H1 (cell line): ENCODE data around the gene AMMECR1L. TPM values are rescaled to one million over a fixed set of nuclear protein-coding genes. Genes with fewer than 3 reads are reported as not detected.

Experiments used
- CTCF ChIA-PET: fragments of 300-600 bp; sonication (Branson Sonifier 250); formaldehyde crosslinking; loops from one replicate; lab custom pipeline; 2021; ENCODE audit not compliant: partially characterized antibody; lab: Charles Lee
- POLR2A ChIA-PET: fragments of 300-600 bp; sonication (Branson Sonifier 250); formaldehyde crosslinking; loops from one replicate; lab custom pipeline; 2021; ENCODE audit warnings: inconsistent platforms; ENCODE audit not compliant: partially characterized antibody; lab: Charles Lee
- DNase-seq, 2 experiments: peaks; one replicate each; pipeline versions ENCODE4 v3.0.0 to v3.0.0-alpha.2; 2010 to 2022; ENCODE audit warnings: low spot score in 2 of 2, low read depth in 1 of 2, mixed read lengths in 1 of 2
- FAIRE-seq: peaks from 2 replicates; lab custom pipeline; 2011; peaks lifted over from hg19 to GRCh38; lab: Jason Lieb, UNC
- H2AFZ ChIP-seq: 2 replicates; pipeline ENCODE4 v1.8.1; 2012; ENCODE audit warnings: low read length, inconsistent platforms
- H2AK5ac ChIP-seq: 2 replicates; pipeline ENCODE4 v1.6.1; 2013; ENCODE audit warnings: low read depth, low read length
- H2BK120ac ChIP-seq: replicated peaks from 2 replicates; pipeline ENCODE3; 2013; ENCODE audit warnings: low read depth, low read length, inconsistent platforms
- H2BK12ac ChIP-seq: 2 replicates; pipeline ENCODE4 v1.6.1; 2013; ENCODE audit warnings: low read depth, low read length
- H2BK15ac ChIP-seq: 2 replicates; pipeline ENCODE4 v1.6.1; 2013; ENCODE audit warnings: low read length
- H2BK20ac ChIP-seq: 2 replicates; pipeline ENCODE4 v1.6.1; 2013; ENCODE audit warnings: low read length
- H2BK5ac ChIP-seq: 2 replicates; pipeline ENCODE4 v1.6.1; 2013; ENCODE audit warnings: low read depth, low read length
- H3K14ac ChIP-seq: 2 replicates; pipeline ENCODE4 v1.6.1; 2013; ENCODE audit warnings: inconsistent platforms; ENCODE audit not compliant: insufficient read length
- H3K18ac ChIP-seq: 2 replicates; pipeline ENCODE4 v1.6.1; 2013; ENCODE audit warnings: low read length; ENCODE audit errors: extremely low read depth
- H3K23ac ChIP-seq: 2 replicates; pipeline ENCODE4 v1.6.1; 2013; ENCODE audit warnings: inconsistent platforms; ENCODE audit not compliant: insufficient read length
- H3K23me2 ChIP-seq: 2 replicates; pipeline ENCODE4 v1.6.1; 2013; ENCODE audit warnings: low read depth, low read length
- H3K27ac ChIP-seq: 2 replicates; pipeline ENCODE4 v1.6.1; 2011; ENCODE audit warnings: low read depth, low read length, inconsistent platforms
- H3K27me3 ChIP-seq, 4 experiments: replicated peaks in 1 of 4; 1 replicate in 1 of 4; 2 replicates in 3 of 4; pipeline versions ENCODE4 v1.6.1 to v1.8.1; 2011 to 2013; ENCODE audit warnings: low read length in 3 of 4, mild to moderate bottlenecking in 3 of 4, inconsistent platforms in 2 of 4, mixed read lengths in 2 of 4, moderate library complexity in 1 of 4; ENCODE audit not compliant: control insufficient read depth in 3 of 4, insufficient read depth in 3 of 4; ENCODE audit errors: extremely low read depth in 1 of 4
- H3K36me3 ChIP-seq, 4 experiments: 2 replicates each; pipeline versions ENCODE4 v1.6.1 to v1.8.1; 2011 to 2013; ENCODE audit warnings: mild to moderate bottlenecking in 4 of 4, low read length in 3 of 4, moderate library complexity in 2 of 4, control low read depth in 1 of 4, inconsistent platforms in 1 of 4; ENCODE audit not compliant: insufficient read depth in 4 of 4, control insufficient read depth in 2 of 4
- H3K4ac ChIP-seq: replicated peaks from 2 replicates; pipeline ENCODE3; 2013; ENCODE audit warnings: low read length, low read depth, mixed read lengths, inconsistent platforms; ENCODE audit not compliant: insufficient read length
- H3K4me1 ChIP-seq, 4 experiments: replicated peaks in 1 of 4; 1 replicate in 1 of 4; 2 replicates in 3 of 4; pipeline versions ENCODE4 v1.6.1 to v1.8.1; 2011 to 2013; ENCODE audit warnings: low read length in 3 of 4, inconsistent platforms in 2 of 4, mixed read lengths in 1 of 4; ENCODE audit not compliant: insufficient read depth in 4 of 4, control insufficient read depth in 3 of 4
- H3K4me2 ChIP-seq, 2 experiments: 2 replicates each; pipeline versions ENCODE4 v1.6.1 to v1.8.1; 2011 to 2013; ENCODE audit warnings: low read depth in 2 of 2, low read length in 2 of 2, control low read depth in 1 of 2, inconsistent platforms in 1 of 2, mild to moderate bottlenecking in 1 of 2; ENCODE audit not compliant: insufficient read depth in 1 of 2
- H3K4me3 ChIP-seq, 4 experiments: fragments of 200-600, 300-600 bp in 1 of 4; sonication (generic), shearing (Covaris generic), sonication (Bioruptor Twin) in 1 of 4; 2 replicates each; pipeline versions ENCODE4 v1.5.1 to v1.8.1; 2011 to 2016; ENCODE audit warnings: low read length in 4 of 4, low read depth in 3 of 4, control low read depth in 2 of 4, inconsistent platforms in 2 of 4, mild to moderate bottlenecking in 2 of 4, mixed read lengths in 1 of 4, moderate library complexity in 1 of 4; ENCODE audit not compliant: insufficient read depth in 2 of 4; ENCODE audit errors: extremely low read depth in 1 of 4
- H3K56ac ChIP-seq: replicated peaks from 2 replicates; pipeline ENCODE3; 2013; ENCODE audit warnings: low read depth, mild to moderate bottlenecking, mixed read lengths, low read length, inconsistent platforms; ENCODE audit not compliant: insufficient read length
- H3K79me1 ChIP-seq: 2 replicates; pipeline ENCODE4 v1.6.1; 2013; ENCODE audit warnings: low read depth, low read length, control low read depth
- H3K79me2 ChIP-seq, 2 experiments: 2 replicates each; pipeline versions ENCODE4 v1.6.1 to v1.8.1; 2012 to 2013; ENCODE audit warnings: low read length in 2 of 2, mild to moderate bottlenecking in 2 of 2, inconsistent platforms in 1 of 2; ENCODE audit not compliant: insufficient read depth in 2 of 2, control insufficient read depth in 1 of 2
- H3K9ac ChIP-seq, 4 experiments: replicated peaks in 1 of 4; 1 replicate in 1 of 4; 2 replicates in 3 of 4; pipeline versions ENCODE4 v1.6.1 to v1.8.1; 2011 to 2013; ENCODE audit warnings: low read depth in 3 of 4, low read length in 3 of 4, control low read depth in 2 of 4, mild to moderate bottlenecking in 2 of 4, moderate library complexity in 2 of 4, inconsistent platforms in 1 of 4; ENCODE audit errors: extremely low read depth in 1 of 4
- H3K9me3 ChIP-seq, 2 experiments: 2 replicates each; pipeline versions ENCODE4 v1.6.1 to v1.8.1; 2012 to 2013; ENCODE audit warnings: mild to moderate bottlenecking in 2 of 2, moderate library complexity in 2 of 2, control low read depth in 1 of 2, inconsistent platforms in 1 of 2, low read depth in 1 of 2, low read length in 1 of 2, mixed read lengths in 1 of 2; ENCODE audit not compliant: insufficient read depth in 2 of 2
- H4K20me1 ChIP-seq, 2 experiments: replicated peaks in 1 of 2; 2 replicates each; pipeline versions ENCODE3 to v1.8.1; 2011 to 2013; ENCODE audit warnings: inconsistent platforms in 2 of 2, low read length in 2 of 2, mild to moderate bottlenecking in 1 of 2; ENCODE audit not compliant: insufficient read depth in 2 of 2, control insufficient read depth in 1 of 2
- H4K5ac ChIP-seq: 2 replicates; pipeline ENCODE4 v1.6.1; 2013; ENCODE audit warnings: low read length, low read depth, mixed read lengths, inconsistent platforms; ENCODE audit not compliant: insufficient read length
- H4K8ac ChIP-seq: 2 replicates; pipeline ENCODE4 v1.8.0; 2013; ENCODE audit warnings: mild to moderate bottlenecking, moderate library complexity, low read length, inconsistent platforms; ENCODE audit not compliant: insufficient read depth; ENCODE audit errors: extremely low read depth
- H4K91ac ChIP-seq: replicated peaks from 2 replicates; pipeline ENCODE3; 2013; ENCODE audit warnings: low read length, mixed read lengths, inconsistent platforms; ENCODE audit not compliant: insufficient read length
- CTCF ChIP-seq, 3 experiments: IDR thresholded peaks; 1 replicate in 2 of 3; 2 replicates in 1 of 3; pipeline versions ENCODE4 v1.5.1 to v1.6.1; 2011; ENCODE audit warnings: low read length in 3 of 3, mild to moderate bottlenecking in 3 of 3, inconsistent platforms in 2 of 3, low read depth in 1 of 3, moderate library complexity in 1 of 3; ENCODE audit not compliant: insufficient read depth in 1 of 3; ENCODE audit errors: control extremely low read depth in 1 of 3
- E2F6 ChIP-seq: IDR thresholded peaks from 2 replicates; pipeline ENCODE4 v1.6.1; 2012; ENCODE audit warnings: inconsistent platforms
- EP300 ChIP-seq, 2 experiments: IDR thresholded peaks; 1 replicate in 1 of 2; 2 replicates in 1 of 2; pipeline ENCODE4 v1.6.1; 2011 to 2012; ENCODE audit warnings: low read depth in 2 of 2, low read length in 2 of 2, mild to moderate bottlenecking in 2 of 2, borderline replicate concordance in 1 of 2, inconsistent platforms in 1 of 2, moderate library complexity in 1 of 2
- HDAC2 ChIP-seq, 2 experiments: fragments of 300-600 bp in 1 of 2; sonication (generic) in 1 of 2; IDR thresholded peaks; 2 replicates each; pipeline ENCODE4 v1.6.1; 2011 to 2012; ENCODE audit warnings: low read depth in 2 of 2, low read length in 2 of 2, mild to moderate bottlenecking in 2 of 2, moderate library complexity in 2 of 2, borderline replicate concordance in 1 of 2, inconsistent platforms in 1 of 2
- JUND ChIP-seq: IDR thresholded peaks from 2 replicates; pipeline ENCODE4 v1.6.1; 2011; ENCODE audit warnings: mild to moderate bottlenecking, improper control_type of control experiment, low read length
- KDM1A ChIP-seq: fragments of 200-600, 300-600 bp; sonication (generic); IDR thresholded peaks from 2 replicates; pipeline ENCODE4 v1.7.1; 2016; ENCODE audit warnings: mild to moderate bottlenecking, low read length, borderline replicate concordance
- PHF8 ChIP-seq: fragments of 200-600 bp; sonication (generic); conservative IDR thresholded peaks from 2 replicates; pipeline ENCODE4 v1.7.1; 2012; ENCODE audit warnings: low read depth, mild to moderate bottlenecking, inconsistent platforms, low read length, moderate library complexity
- POLR2A ChIP-seq, 2 experiments: IDR thresholded peaks; 1 replicate in 1 of 2; 2 replicates in 1 of 2; pipeline ENCODE4 v1.6.1; 2011; ENCODE audit warnings: low read depth in 2 of 2, low read length in 2 of 2, mild to moderate bottlenecking in 2 of 2; ENCODE audit errors: control extremely low read depth in 1 of 2
- RFX5 ChIP-seq: IDR thresholded peaks from 2 replicates; pipeline ENCODE4 v1.6.1; 2011; ENCODE audit warnings: low read depth, low read length, improper control_type of control experiment, borderline replicate concordance
- SP2 ChIP-seq: IDR thresholded peaks from 2 replicates; pipeline ENCODE4 v1.6.1; 2012; ENCODE audit warnings: mild to moderate bottlenecking, low read length, inconsistent platforms
- SRF ChIP-seq: IDR thresholded peaks from 2 replicates; pipeline ENCODE4 v1.6.1; 2011; ENCODE audit warnings: mild to moderate bottlenecking, low read depth, low read length, moderate library complexity
- WGBS, 2 experiments: shearing (Covaris generic) in 1 of 2; methylation state at CpG; one replicate each; pipeline versions ENCODE4 v1.1.6 to v1.1.7; 2013 to 2015; ENCODE audit warnings: low lambda C conversion rate in 2 of 2, mixed read lengths in 2 of 2, inconsistent platforms in 1 of 2, low coverage in 1 of 2, missing lambda C conversion rate in 1 of 2; ENCODE audit not compliant: insufficient replicate concordance in 2 of 2, insufficient coverage in 1 of 2, insufficient read length in 1 of 2; ENCODE audit errors: extremely low coverage in 1 of 2, missing lambda C conversion rate in 1 of 2; 5-methylcytosine and 5-hydroxymethylcytosine counted together
- polyA plus RNA-seq, 7 experiments: library from polyadenylated mRNA; depleted of rRNA in 3 of 7; stranded (reverse) in 5 of 7; unstranded in 2 of 7; fragments of >200 nt in 5 of 7; fragments of 200-250 nt in 2 of 7; gene quantifications; 1 replicate in 5 of 7; 2 replicates in 1 of 7; 4 replicates in 1 of 7; pipeline versions ENCODE4 v1.2.1 to v1.2.3, GENCODE V29; 2011 to 2013; ENCODE audit warnings: missing spikeins in 2 of 7, mixed read lengths in 2 of 7
- total RNA-seq: library from RNA; stranded (reverse); fragmentation: NEBNext Ultra II Directional; extraction: Animal tissue kit (Norgen Biotek cat#: 25700); gene quantifications from 2 replicates; pipeline ENCODE4 v1.2.1, GENCODE V29; 2021

The AMMECR1L gene
- total and polyA plus RNA-seq, 2 of the 8 experiments (the other 6 are each of a cell fraction or from before 2014, with no cell fraction given), result 10.1 to 18.8 TPM

- Histone ChIP-seq H2BK12ac (no peak overlapping the region), H3K27me3 (no peaks in the 10 kb centered on the region), H3K4me3 (no peak overlapping the region), H3K9ac (no peak overlapping the region), H3K4ac (no peak overlapping the region), H3K79me2 (no peaks in the 10 kb centered on the region), H3K56ac (no peak overlapping the region), H3K4me1 (no peaks in the 10 kb centered on the region), H2BK15ac (no peak overlapping the region), H4K8ac (no peak overlapping the region), H2BK120ac (no peak overlapping the region), H4K5ac (no peak overlapping the region), H4K20me1 (no peaks in the 10 kb centered on the region), H3K9me3 (peaks cover 32 to 38% of the 10 kb centered on the region in 2 experiments), H2BK20ac (no peak overlapping the region), H3K4me2 (no peak overlapping the region), H3K18ac (no peak overlapping the region), H2BK5ac (no peak overlapping the region), H3K14ac (no peak overlapping the region), H2AK5ac (no peak overlapping the region), H3K23ac (no peak overlapping the region), H2AFZ (no peak overlapping the region), H3K79me1 (no peaks in the 10 kb centered on the region), H3K36me3 (no peaks in the 10 kb centered on the region; a peak in 1 of 8 replicates), H3K27ac (no peak overlapping the region), H4K91ac (no peak overlapping the region), H3K23me2 (no peaks in the 10 kb centered on the region)
- FAIRE-seq (no peak), DNase-seq (no peak)
- 75% methylated on average over 5 of the region's 5 CpGs; no CpG with 5 or more reads in 1 of the 2 experiments for WGBS, 2 experiments
- POLR2A ChIA-PET, result no interaction called here
- CTCF ChIA-PET, result interaction anchor here (0.7 to 1.2 kb wide), 2 partner anchors 10 to 169 kb away, joined by 3 read pairs; no protein-coding TSS in a partner anchor
- TF ChIP-seq SRF (no peak), E2F6 (no peak), HDAC2 (IDR thresholded peaks at IDR 0.05; ENCODE audit: borderline replicate concordance in 1 of 2, low read depth in 2 of 2, low read length in 2 of 2) (no peak), RFX5 (no peak), POLR2A (IDR thresholded peaks at IDR 0.05; ENCODE audit: control extremely low read depth in 1 of 2, low read depth in 2 of 2, low read length in 2 of 2) (no peak), SP2 (no peak), JUND (no peak), EP300 (IDR thresholded peaks at IDR 0.05; ENCODE audit: borderline replicate concordance in 1 of 2, low read depth in 2 of 2, low read length in 2 of 2) (no peak), KDM1A (no peak), CTCF (IDR thresholded peaks at IDR 0.05; ENCODE audit: control extremely low read depth in 1 of 3, insufficient read depth in 1 of 3, low read depth in 1 of 3, low read length in 3 of 3) (no peak), PHF8 (no peak)
These were observed 67.5 kb downstream of the AMMECR1L start for GRCh38 chr2:127818241-127818640.
